Jurkat, Clone E6-1 (cell line): ENCODE results near the gene KLHL30.
A peak's percentile ranks its signal among the peaks of the same experiment; 100 is the strongest.

ENCODE experiments used
- DNase-seq: peaks from one replicate; pipeline ENCODE4 v3.0.0-alpha.2; 2011; ENCODE audit warnings: low read depth, low spot score
- H3K4me3 ChIP-seq: 2 replicates; pipeline ENCODE4 v1.5.1; 2011; ENCODE audit warnings: mild to moderate bottlenecking, low read length, control low read depth, moderate library complexity

KLHL30 gene

DNA sequence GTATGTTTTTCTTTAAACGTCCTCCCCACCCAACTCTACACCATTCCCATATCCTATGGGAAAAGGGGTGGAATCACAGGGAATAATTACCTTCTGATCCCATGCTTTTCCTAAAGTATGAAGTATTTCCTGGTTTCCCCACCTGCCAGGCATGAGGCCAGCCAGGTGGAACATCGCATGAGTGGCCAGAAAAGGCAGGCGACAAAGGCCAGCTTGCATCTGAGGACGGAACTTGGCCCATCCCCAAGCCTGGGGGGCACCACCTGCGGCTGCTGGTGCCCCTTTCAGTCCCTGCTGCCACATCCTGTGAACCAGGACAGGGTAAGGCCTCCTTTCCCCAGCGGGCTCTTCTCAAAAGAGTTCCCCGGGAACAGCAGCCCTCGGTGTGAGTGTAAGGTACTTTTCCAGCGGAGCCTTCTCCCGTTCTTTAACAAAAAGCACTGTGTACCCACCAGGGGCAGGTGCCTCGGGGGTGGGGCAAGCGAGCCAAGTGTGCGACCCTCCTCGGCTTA lies 19.1 kb downstream of the KLHL30 start:
- H3K4me3 ChIP-seq = no peak overlapping the region
- DNase-seq = no peak

DNA sequence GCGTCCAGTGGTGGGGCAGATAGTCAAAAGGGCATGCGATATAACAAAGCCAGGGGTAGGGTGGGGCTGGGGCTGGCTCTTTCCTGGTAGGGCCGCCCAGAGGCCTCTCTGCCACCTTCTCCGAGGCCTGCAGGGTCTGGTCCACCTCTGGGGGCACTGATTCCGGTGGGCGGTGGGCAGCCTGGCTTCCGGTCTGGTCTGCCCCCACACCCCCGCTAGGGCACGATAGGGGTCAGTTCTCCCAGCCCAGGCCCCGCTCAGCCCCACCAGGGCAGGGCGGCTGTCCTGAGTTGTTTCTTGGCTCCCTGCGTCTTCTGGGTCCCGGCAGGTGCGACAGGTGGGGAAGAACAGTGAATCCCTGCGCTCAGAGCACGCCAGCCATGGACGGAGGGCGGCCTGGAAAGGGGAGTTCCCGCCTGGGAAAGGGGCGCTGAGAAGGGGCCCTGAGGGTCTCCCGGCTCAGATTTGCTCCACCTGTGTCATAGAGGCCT lies 19.6 kb downstream of the KLHL30 start:
- DNase-seq = no peak
- no peak overlapping the region for H3K4me3 ChIP-seq

DNA sequence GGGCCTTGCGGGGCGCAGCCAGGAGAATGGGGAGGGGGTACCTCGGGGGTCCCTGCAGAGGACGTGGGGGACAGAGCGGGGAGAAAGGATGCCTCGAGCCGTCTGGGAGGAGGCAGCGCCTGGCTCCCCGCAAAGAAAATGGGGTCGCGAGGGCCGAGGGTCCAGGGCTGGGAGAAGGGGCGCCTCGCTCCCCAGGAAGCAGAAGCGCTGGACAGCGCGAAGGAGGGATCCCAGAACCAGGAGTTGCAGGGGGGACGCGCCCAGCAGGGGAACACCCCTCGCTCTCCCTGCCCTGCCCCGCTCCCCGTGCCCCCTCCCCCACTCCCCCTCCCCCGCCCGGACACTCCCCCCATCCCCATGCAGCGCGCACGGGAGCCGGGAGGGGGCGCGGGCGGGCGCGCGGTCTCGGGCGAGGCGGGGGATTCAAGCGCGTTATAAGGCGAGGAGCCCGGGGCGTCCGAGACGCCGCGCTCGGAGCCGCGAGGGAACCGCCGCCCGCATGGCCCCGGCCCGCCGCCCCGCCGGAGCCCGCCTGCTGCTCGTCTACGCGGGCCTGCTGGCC lies 20.1 kb downstream of the KLHL30 start, which contains the start of gene ERFE:
ERFE (plus strand) TSS at position 462 of the 562 bp plus-strand sequence; CDS start at position 500, 38 bp downstream.
- H3K4me3 ChIP-seq = peak within 1 kb of the TSS; percentile 47
- DNase-seq = peak; percentile 19

DNA sequence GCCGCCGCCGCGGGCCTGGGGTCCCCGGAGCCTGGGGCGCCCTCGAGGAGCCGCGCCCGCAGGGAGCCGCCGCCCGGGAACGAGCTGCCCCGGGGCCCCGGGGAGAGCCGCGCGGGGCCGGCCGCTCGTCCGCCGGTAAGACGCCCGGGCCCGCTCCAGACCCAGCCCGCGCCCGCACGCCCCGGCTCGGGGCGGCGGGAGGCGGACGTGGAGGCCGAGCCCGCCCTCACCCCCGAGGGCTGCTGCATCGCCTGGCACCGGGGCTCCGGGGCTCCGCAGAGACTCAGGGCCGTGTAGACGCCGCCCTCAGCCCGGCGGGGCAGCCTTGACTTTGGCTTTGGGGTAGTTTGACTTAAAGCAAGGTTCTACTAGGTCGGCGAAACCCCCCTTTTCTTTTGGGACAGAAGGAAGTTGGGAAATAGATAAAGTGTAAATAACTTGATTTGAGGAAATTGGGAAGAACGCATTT lies 20.6 kb downstream of the KLHL30 start:
- DNase-seq = no peak
- H3K4me3 ChIP-seq = peak overlapping the region; percentile 47

DNA sequence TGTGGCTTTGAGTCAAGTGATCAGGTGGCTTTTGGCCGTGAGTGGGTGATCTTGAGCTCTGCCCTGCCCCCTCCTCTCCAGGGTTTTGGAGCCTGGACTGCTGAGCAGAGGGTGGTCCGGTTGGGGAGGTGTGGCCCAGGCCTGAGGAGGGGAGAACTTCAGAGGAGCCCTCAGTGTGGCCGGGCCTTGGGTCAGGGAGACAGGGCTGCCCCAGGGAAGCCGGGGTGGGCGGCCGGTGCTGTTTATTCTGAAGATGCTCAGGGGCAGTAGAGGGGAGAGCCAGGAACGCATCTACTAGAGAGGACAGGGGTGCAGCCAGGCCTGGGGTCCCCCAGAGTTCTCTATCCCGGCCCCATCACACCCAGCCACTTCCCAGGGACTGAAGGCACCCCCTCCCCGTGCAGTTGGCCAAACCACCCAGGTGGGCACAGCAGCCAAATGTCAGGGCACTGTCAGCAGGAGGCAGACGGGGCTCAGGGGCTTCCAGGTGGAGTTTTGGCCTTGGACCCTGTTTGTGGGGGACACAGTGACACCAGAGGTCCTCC lies 21.3 kb downstream of the KLHL30 start:
- peak overlapping the region; percentile 47 for H3K4me3 ChIP-seq
- no peak for DNase-seq

DNA sequence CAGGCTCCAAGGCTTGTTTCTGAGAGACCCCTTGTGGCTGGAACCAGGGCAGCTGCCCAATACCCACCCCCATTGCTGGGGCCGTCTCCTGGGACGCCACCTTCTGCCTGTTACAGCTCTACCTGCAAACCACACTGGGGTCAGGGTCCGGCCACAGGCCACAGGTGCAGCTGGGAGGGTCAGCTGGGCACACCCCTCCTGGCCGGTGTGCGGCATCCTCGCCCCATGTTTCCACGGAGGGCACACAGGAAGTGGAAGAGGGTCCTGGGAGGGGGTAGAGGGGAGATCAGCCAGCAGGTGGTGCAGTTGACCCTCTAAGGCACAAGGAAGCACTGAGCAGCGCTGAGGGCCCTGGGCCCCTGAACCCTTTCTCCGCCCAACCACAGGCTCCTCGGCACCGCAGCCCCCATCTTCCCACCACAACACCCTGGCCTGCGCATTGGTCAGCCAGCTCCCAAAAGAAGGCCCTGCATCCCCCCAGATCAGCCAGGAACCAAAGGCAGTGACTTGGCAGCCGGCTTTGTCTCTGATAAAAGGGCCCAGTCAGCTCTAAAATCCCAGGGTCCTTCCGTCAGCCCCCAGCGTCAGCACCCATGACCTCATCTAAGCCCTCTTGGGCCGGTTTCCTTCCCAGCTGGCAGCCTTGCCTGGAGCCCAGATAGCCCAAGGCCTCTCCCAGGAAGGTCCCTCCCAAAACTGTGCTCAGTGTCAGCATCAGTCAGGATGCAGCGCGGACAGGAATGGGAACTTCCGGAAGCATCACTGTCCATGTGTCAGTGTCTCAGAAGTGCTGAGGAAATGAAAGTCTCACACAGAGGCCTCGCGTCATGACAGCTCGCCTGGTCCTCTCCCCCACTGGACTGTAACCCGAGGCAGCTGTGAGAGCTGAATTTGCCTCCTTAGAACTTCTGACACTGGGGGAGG lies 22.0 kb downstream of the KLHL30 start:
- DNase-seq = no peak
- no peak overlapping the region; the same call in 1 of the 2 replicates for H3K4me3 ChIP-seq

DNA sequence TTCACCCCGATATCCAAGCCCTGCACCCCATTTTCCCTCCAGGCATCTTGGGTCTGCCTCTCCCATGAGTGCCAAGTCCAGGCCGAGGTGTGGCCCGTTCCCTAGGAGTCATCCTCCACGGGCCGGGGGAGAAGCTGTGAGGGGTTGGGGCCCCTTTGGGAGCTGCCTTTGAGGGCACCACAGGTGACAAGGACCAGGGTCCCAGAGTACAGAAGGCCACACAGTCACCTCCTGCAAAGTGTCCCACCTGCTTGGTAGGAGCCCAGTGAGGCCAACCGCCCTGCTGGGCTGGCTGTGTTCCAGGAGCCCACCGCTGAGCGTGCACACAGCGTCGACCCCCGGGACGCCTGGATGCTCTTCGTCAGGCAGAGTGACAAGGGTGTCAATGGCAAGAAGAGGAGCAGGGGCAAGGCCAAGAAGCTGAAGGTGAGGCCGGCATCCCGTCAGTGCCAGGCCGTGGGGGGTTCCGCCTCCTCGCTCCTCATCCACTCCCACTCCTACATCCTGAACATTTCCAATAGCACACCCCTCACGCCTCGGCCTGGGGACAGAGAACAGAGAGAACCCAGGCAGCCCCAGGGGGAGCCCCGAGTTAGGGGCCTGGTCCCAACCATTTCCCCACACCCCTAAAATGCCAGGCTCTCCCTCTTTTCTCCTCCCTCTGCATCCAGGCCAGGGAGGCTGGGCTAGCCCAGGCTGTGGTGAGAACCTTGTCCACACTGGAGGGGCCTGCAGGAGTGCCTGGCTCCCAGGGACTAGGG lies 23.0 kb downstream of the KLHL30 start:
- no peak for DNase-seq

DNA sequence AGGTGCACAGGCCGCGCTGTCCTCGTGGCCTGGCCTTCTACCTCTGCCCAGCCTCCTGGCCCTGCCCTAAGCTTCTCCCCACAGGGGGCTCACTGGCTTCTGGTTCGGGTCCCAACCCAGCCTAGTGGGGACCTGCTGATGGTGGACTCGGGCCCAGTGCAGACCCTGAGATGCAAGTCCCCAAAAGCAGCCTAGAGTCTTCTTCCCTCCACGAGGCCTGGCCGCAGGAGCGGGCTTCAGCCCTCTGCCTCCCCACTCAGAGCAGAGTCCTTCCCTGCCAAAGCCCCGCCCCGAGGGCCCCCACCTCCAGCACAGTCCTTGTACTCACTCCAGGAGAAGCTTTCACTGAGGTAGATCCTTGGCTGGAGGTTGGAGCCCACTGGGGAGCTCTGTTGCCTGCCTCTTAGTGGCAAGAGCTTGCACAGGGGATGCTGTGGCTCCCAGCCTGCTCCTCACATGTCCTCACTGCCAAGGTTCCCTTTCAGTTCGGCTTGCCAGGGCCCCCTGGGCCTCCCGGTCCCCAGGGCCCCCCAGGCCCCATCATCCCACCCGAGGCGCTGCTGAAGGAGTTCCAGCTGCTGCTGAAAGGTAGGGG lies 23.9 kb downstream of the KLHL30 start:
- no peak for DNase-seq
- no peak overlapping the region for H3K4me3 ChIP-seq

More for the DNA sequence above, 23.0 kb downstream of the KLHL30 start:
- H3K4me3 ChIP-seq = no peak overlapping the region

DNA sequence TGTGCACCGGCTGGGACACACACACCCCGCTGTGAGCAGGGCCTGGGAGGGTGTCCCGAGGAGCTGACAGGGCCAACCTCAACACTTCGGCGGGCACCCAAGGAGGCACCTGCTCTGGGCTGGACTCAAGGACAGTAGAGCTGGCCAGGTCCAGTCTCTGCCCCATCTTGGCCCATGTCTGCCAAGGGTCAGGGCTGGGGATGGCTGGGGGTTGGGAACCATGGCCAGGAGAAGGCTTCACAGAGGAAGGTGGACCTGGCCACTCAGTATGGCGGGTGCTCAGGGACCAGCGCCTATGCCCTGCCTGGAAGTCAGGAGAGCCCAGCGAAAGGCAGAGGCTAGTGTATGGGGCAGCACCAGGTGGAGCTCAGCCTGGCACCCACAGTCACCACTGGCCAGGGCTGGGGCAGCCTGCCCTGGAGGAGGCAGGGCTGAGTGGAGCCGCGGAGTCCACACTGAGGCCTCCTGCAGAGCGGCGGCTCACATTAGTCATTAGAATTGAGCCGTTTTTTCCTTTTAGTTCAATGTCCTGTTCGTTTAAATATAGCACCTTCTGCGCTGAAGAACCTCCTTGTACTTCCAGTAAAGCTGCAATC lies 24.5 kb downstream of the KLHL30 start:
- H3K4me3 ChIP-seq = no peak overlapping the region
- DNase-seq = no peak

DNA sequence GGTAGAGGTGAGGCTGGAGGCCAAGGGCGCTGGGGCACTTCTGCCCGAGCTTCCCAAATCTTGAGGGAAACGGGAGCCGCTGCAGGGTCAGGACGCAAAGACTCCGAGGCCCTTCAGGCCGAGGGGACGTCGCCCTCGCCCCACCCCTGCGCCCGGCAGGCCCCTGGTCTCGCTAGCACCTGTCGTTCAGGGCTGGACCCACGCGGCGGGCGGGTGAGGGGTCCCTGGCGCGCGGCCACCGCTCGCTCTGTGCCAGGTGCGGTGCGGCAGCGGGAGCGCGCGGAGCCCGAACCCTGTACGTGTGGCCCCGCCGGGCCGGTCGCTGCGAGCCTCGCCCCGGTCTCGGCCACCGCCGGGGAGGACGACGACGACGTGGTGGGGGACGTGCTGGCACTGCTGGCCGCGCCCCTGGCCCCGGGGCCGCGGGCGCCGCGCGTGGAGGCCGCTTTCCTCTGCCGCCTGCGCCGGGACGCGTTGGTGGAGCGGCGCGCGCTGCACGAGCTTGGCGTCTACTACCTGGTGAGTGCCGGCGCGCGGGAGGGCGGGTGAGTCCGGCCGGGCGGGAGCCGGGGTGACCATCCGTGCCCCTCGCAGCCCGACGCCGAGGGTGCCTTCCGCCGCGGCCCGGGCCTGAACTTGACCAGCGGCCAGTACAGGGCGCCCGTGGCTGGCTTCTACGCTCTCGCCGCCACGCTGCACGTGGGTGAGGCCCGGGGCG lies 25.2 kb downstream of the KLHL30 start:
- no peak overlapping the region for H3K4me3 ChIP-seq
- no peak for DNase-seq

DNA sequence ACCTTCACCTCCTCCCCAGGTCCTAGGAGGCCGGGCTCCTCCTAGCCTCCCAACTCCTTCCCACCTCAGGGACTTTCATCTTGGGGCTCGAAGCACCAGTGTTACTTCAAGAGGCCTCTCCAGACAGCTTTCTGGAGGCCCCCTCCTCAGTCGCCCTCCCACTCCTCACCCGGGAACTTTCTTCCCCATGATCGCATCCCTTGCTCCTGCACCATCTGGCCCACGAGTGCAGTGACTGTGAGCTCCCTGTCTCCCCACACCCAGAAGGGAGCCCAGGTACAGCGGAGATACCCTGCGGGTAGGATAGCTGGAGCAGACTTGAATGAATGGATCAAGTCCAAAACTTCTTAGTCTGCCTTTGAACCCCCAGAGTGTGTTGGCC lies 26.4 kb downstream of the KLHL30 start:
- H3K4me3 ChIP-seq = no peak overlapping the region
- no peak for DNase-seq

DNA sequence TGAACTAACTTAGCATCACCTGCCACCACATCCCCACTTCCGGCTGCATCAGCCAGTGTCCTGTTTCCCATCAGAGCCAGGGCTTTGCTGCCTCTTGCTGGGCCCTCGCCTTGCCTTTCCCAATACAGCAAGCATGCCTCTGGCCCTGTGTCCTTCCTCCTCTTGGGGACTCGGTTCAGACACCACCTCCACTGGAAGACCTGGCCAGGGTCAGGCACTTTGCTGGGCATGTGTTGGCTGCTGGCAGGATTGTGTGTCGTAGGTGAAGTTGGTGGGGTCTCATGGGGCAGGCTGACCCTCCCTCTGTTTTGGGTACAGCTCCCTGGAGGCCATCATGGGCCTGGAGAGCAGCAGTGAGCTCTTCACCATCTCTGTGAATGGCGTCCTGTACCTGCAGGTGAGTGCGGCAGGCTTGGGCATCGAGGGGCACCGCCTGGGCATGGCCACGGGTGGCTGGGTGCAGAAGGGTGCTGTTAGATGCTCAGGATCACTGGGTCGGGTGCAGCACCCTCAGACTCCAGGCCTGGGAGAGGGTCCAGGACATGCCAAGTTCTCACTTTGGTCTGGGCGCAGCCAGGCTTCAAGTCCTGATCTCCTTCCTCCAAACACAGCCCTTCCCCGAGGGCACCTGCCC lies 26.9 kb downstream of the KLHL30 start:
- DNase-seq = no peak
- H3K4me3 ChIP-seq = no peak overlapping the region

DNA sequence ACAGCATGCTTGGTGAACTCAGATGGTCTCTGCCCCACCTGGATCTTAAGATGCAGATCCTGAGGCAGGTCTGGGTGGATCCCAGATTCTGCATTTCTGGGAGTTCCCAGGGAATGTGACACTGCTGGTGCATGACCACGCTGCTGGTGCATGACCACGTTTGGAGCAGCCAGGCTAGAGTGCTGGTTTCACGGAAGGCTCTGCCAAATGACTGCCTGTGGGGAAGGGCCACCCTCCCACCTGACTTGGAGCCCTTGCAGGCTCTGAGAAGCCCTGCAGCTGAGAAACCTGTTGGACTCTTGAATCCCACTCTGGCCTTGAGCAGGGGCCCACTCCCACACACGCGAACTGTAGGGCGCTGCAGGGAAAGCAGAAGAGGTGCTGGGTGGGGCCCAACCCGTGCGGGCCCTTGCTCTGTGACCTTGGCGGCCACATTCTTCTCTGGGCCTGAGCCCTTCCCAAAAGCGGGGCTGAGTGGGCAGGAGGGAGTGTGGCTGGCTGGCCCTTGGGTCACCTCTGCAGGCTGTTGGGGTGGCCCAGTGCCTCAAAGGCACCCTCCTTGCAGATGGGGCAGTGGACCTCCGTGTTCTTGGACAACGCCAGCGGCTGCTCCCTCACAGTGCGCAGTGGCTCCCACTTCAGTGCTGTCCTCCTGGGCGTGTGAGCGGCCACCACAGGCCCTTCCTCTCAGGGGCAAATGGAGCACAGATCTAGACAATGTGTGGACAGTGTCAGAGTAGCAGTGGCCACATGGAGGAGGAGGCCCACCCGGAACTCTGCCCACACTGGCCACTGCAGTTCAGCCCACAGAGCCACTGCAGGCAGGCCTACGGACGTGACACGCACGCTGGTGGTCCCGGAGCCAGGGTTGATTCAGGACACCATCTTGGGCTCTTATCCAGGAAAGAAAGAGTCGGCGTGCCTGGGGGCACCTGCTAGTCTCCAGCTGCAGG lies 28.2 kb downstream of the KLHL30 start:
- H3K4me3 ChIP-seq = no peak overlapping the region
- DNase-seq = no peak

DNA sequence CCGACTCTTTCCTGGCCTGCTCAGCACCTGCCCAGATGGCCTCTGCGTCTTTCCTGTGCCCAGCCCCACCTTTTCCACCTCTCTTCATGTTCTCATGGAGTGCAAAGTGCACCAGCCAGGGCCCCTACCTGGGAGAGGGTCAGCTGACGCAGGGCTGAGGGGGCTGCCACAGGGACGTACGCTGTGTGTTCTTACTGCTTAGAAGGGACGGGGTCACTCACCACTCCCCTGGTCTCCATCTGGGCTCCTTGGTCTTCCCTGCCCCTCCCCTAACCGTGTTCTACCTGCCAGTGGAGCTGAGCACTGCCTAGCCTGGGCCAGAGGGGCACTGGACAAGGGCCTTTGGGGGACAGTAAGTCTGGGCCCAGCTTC lies 28.9 kb downstream of the KLHL30 start:
- DNase-seq = no peak
- H3K4me3 ChIP-seq = no peak overlapping the region

DNA sequence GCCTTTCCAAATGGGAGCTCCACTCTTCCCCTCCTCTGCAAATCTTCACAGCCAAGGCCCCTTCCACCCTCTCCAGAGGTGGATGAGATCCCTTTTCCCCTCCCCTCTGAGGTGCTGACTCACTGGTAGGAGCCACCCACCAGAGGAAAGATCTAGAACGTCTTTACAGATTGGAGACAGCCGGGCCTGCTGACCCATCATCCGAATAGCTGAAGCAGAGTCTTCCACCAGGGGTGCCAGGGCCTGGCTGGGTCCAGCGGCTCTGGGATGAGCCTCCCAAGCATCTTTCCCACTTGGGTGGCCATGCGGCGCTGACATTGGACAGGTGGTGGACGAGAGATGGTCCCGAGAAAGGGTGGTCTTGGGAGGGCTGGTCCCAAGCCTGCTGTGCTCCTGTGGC lies 29.3 kb downstream of the KLHL30 start:
- no peak overlapping the region for H3K4me3 ChIP-seq
- DNase-seq = no peak
